ENCODE results near the gene BCKDHB. TPM values are rescaled to one million over a fixed set of nuclear protein-coding genes. Genes with fewer than 3 reads are reported as not detected.

BCKDHB gene
- polyA plus RNA-seq, 1 donor (not counting 4 experiments of a cell fraction or from before 2014, with no cell fraction given): 20.9 TPM

- no peaks in the 10 kb centered on the region for H4K20me1 ChIP-seq (ENCODE audit: control insufficient read depth, extremely low read depth, insufficient read depth, low read length)
- peak; percentile 61 for FAIRE-seq
These were observed 26.5 kb downstream of the BCKDHB start for GRCh38 chr6:80133020-80133419.

DNA sequence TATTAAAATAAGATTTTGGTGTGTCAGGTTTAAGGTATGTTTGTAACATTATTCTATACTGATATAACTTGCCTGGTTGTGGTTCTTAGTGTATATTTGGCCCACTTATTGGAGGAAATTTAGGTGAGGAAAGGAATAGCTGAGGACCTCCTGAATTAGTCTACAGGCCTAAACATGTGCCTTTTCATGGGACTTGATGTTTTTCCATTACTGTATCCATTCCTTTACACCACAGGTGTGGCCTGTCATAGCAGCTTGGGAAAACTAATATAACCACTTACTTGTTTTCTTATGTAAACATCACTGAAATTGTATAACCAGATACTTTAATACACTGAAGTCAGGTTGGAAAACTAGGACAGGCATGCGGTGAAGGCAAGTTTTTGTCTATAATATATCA is 27.6 kb downstream of the BCKDHB start:
- TF ChIP-seq CTCF (optimal IDR thresholded peaks at IDR 0.05 in 1 of 3, IDR thresholded peaks at IDR 0.05 in 1 of 3, conservative IDR thresholded peaks at IDR 0.05 in 1 of 3; ENCODE audit: extremely low read depth in 1 of 3, insufficient read depth in 2 of 3, low read length in 3 of 3): no peak
- no peak for TF ChIP-seq EZH2 (IDR thresholded peaks at IDR 0.05; ENCODE audit: low read length)
- no peak overlapping the region for H2AFZ ChIP-seq (ENCODE audit: control insufficient read depth, low read length)
- peaks cover 4% of the 10 kb centered on the region for H3K4me1 ChIP-seq (ENCODE audit: control insufficient read depth, extremely low read depth, insufficient read depth, low read length)
- no peaks in the 10 kb centered on the region for H4K20me1 ChIP-seq (ENCODE audit: control insufficient read depth, extremely low read depth, insufficient read depth, low read length)
- no peaks in the 10 kb centered on the region for H3K9me1 ChIP-seq (ENCODE audit: control insufficient read depth, extremely low read depth, insufficient read depth, low read length)
- DNase-seq (ENCODE audit: low read depth, low spot score) (no peak), FAIRE-seq (no peak)
- no peak overlapping the region for H3K4me3 ChIP-seq (ENCODE audit: control insufficient read depth in 2 of 3, extremely low read depth in 1 of 3, insufficient read depth in 2 of 3, low read depth in 1 of 3, low read length in 3 of 3)
- no peaks in the 10 kb centered on the region for H3K79me2 ChIP-seq (ENCODE audit: control insufficient read depth, insufficient read depth, low read length)
- no peaks in the 10 kb centered on the region for H3K9me3 ChIP-seq (ENCODE audit: control insufficient read depth, low read depth, low read length)
- dilution Hi-C loops (cut with MboI; ENCODE audit: extremely low pct_ligation_motif_present, low sequenced_read_pairs): no loop called here
- no peaks in the 10 kb centered on the region for H3K36me3 ChIP-seq (ENCODE audit: control insufficient read depth in 2 of 2, extremely low read depth in 1 of 2, insufficient read depth in 2 of 2, low read length in 2 of 2)
- no peak overlapping the region for H3K4me2 ChIP-seq (ENCODE audit: control insufficient read depth, extremely low read depth, insufficient read depth, low read depth, low read length)
- H3K9ac ChIP-seq (ENCODE audit: control insufficient read depth, extremely low read depth, insufficient read depth, low read length): no peak overlapping the region
- H3K27ac ChIP-seq (ENCODE audit: control insufficient read depth, insufficient read depth, low read length): no peak overlapping the region
- H3K27me3 ChIP-seq (ENCODE audit: control insufficient read depth, extremely low read depth, insufficient read depth, low read length): no peaks in the 10 kb centered on the region

More at GRCh38 chr6:80133020-80133419, 26.5 kb downstream of the BCKDHB start:
- Histone ChIP-seq H2AFZ (ENCODE audit: control insufficient read depth, low read length) (no peak overlapping the region), H3K4me3 (ENCODE audit: control insufficient read depth in 2 of 3, extremely low read depth in 1 of 3, insufficient read depth in 2 of 3, low read depth in 1 of 3, low read length in 3 of 3) (no peak overlapping the region), H3K4me1 (ENCODE audit: control insufficient read depth, extremely low read depth, insufficient read depth, low read length) (peaks cover 12% of the 10 kb centered on the region), H3K27me3 (ENCODE audit: control insufficient read depth, extremely low read depth, insufficient read depth, low read length) (no peaks in the 10 kb centered on the region), H3K9me1 (ENCODE audit: control insufficient read depth, extremely low read depth, insufficient read depth, low read length) (no peaks in the 10 kb centered on the region), H3K36me3 (ENCODE audit: control insufficient read depth in 2 of 2, extremely low read depth in 1 of 2, insufficient read depth in 2 of 2, low read length in 2 of 2) (no peaks in the 10 kb centered on the region), H3K9me3 (ENCODE audit: control insufficient read depth, low read depth, low read length) (no peaks in the 10 kb centered on the region), H3K4me2 (ENCODE audit: control insufficient read depth, extremely low read depth, insufficient read depth, low read depth, low read length) (no peak overlapping the region), H3K79me2 (ENCODE audit: control insufficient read depth, insufficient read depth, low read length) (no peaks in the 10 kb centered on the region), H3K9ac (ENCODE audit: control insufficient read depth, extremely low read depth, insufficient read depth, low read length) (no peak overlapping the region), H3K27ac (ENCODE audit: control insufficient read depth, insufficient read depth, low read length) (no peak overlapping the region)
- dilution Hi-C loops (cut with MboI; ENCODE audit: extremely low pct_ligation_motif_present, low sequenced_read_pairs): no loop called here
- TF ChIP-seq CTCF (optimal IDR thresholded peaks at IDR 0.05 in 1 of 3, IDR thresholded peaks at IDR 0.05 in 1 of 3, conservative IDR thresholded peaks at IDR 0.05 in 1 of 3; ENCODE audit: extremely low read depth in 1 of 3, insufficient read depth in 2 of 3, low read length in 3 of 3) (peak; percentile 47 to 85 (median 57)), EZH2 (IDR thresholded peaks at IDR 0.05; ENCODE audit: low read length) (no peak)
- peak; percentile 26 for DNase-seq (ENCODE audit: low read depth, low spot score)
